Inflammatory macrophage (primary cell): ENCODE measurements around the gene B3GALT5.
A peak's percentile ranks its signal among the peaks of the same experiment; 100 is the strongest.

Experiments used
- DNase-seq, 2 donors: peaks; one replicate each; pipeline ENCODE4 v3.0.0-alpha.2; 2020 to 2022

The B3GALT5 gene

DNA sequence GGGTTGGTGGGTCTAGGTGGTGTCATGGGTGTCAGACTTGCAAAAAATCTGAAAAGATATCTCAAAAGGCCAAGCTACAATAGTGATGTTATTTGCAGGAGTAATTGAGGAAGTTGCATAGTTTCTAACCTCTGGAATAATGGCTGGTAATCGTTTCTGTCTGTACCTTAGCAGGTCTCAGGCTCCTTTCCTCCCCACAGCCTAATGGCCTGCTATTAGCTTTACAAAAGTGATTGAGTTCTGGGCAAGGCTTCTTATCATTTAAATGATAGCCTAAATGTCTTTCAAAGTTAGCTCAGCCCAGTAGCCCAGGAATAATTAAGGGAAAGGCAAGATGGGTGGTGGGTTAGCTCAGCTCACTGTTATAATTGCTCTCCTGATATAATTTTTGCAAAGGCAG, 94.6 kb downstream of the B3GALT5 start:
- no peak for DNase-seq

GRCh38 chr21:39710866-39711265, 98.1 kb downstream of the B3GALT5 start:
- DNase-seq = no peak

- DNase-seq = no peak
Observed at GRCh38 chr21:39712273-39712672, 99.5 kb downstream of the B3GALT5 start.

DNA sequence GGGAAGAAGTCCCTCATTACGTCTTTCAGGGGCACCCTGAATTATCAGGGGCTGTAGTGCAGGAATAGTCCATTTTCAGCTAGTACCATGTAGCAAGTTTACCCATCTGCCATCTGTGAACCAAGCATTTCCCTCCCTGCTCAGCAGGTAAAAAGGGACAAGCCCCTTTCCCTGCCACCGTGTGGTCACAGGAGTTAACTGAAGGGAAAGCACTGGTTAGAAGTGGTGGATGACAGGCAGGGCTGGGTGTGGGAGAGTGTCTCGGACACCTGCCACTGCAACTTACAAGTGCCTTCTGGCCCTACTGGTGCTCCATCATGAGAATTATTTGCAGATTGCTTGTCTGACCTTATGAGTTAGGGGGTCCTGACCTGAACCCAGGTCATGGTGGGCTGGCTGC, 100.2 kb downstream of the B3GALT5 start:
- DNase-seq = no peak

GRCh38 chr21:39713905-39714304, 101.2 kb downstream of the B3GALT5 start:
- no peak for DNase-seq

- DNase-seq = no peak
Observed at GRCh38 chr21:39714331-39714730, 101.6 kb downstream of the B3GALT5 start.

- DNase-seq = peak; percentile 39
Observed at GRCh38 chr21:39715804-39716397, 103.2 kb downstream of the B3GALT5 start.

DNA sequence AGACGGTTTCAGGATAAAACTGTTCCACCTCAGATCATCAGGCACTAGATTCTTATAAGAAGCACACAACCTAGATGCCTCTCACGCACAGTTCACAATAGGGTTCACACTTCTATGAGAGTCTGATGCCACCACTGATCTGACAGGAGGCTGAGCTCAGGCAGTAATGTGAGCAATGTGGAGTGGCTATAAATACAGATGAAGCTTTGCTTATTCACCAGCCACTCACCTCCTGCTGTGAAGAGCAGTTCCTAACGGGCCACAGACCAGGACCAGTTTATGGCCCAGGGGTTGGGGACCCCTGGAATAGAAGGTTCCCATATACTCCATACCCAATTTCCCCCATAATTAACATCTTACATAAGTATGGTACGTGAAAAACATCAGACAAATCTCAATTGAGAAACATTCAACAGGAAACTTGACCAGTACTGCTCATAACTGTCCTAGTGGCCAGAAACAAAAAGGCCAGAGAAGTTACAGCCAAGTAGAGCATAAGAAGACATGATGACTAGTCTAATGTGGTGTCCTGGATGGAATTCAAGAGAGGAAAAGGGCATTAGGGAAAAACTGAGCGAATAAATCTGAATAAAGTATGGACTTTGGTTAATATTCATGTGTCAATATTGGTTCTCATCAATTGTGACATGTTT, 107.5 kb downstream of the B3GALT5 start:
- DNase-seq = no peak

DNA sequence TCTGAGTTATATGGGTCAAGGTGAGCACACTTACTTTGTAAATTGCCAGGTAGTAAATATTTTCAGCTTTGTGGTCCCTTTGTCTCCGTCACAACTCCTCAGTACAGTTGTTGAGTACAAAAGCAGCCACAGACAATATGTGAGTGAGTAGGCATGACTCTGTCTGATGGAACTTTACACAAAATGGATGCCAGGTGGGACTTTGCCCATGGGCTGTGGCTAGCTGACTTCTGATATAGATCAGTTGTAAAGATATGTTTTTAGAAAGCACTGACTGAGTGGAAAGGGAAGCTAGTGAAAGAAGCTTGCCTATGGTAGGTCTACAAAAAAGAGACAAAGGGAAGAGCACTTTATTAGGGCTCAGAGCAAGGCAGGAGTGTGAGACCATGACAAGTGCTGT, 109.1 kb downstream of the B3GALT5 start:
- no peak for DNase-seq
